Hematopoietic multipotent progenitor cell treated with erythropoietin and hydrocortisone succinate and interleukin-3 and kit ligand, for 6 days (in vitro differentiated cells): ENCODE measurements around the gene TRIP6.
"Not testable (repeated sequence)": the region's sequence is repeated elsewhere in the genome, so short reads cannot be mapped to it uniquely, and the experiment has no call there.

Source experiments
- DNase-seq: peaks from one replicate; pipeline ENCODE4 v3.0.0-alpha.2; 2015

The TRIP6 gene

DNA sequence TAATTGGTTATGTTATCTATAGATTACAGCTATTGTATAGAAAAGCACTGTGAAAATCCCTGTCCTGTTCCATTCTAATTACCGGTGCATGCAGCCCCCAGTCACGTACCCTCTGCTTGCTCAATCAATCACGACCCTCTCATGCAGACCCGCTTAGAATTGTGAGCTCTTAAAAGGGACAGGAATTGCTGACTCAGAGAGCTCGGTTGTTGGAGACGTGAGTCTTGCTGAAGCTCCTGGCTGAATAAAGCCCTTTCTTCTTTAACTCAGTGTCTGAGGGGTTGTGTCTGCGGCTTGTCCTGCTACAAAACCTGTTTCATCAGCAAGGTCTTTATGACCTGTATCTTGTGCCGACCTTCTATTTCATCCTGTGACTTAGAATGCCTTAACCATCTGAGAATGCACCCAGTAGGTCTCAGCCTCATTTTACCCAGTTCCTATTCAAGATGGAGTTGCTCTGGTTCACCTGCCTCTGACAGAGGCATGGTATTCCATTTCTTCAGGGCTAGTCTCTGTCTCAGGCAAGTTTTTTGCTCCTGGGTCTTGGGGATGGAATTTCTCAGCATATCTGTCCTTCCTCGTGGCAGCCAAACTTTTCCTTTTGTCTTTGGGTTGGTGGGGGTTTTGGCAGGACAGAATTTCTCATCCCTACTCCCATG, 52.7 kb downstream of the TRIP6 start:
- not testable (repeated sequence) for DNase-seq

DNA sequence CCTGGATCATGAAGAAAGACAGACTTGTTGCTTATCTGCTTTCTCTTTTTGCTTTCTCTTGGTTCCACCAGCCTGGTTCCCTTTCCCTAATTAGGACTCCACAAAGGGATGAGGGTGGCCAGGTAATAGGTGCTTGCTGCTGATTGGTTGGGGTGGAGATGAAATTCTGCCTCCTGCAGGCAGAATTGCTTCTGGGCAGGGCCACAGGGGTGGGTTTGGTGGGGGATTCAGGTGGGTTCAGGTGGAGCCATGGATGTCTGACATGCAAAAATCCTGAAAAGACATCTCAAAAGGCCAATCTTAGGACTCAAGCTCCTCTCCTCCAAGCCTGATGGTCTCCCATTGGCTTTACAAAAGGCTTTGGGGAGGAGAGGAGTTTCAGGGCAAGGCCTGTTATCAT, 53.9 kb downstream of the TRIP6 start:
- no peak for DNase-seq
